ENCODE results near the gene DCP2. TPM values are rescaled to one million over a fixed set of nuclear protein-coding genes. Genes with fewer than 3 reads are reported as not detected.

Gene DCP2
- total RNA-seq, 4 donors from 2014 or later = 11.3 to 45.5 (median 23.0) TPM

DNA sequence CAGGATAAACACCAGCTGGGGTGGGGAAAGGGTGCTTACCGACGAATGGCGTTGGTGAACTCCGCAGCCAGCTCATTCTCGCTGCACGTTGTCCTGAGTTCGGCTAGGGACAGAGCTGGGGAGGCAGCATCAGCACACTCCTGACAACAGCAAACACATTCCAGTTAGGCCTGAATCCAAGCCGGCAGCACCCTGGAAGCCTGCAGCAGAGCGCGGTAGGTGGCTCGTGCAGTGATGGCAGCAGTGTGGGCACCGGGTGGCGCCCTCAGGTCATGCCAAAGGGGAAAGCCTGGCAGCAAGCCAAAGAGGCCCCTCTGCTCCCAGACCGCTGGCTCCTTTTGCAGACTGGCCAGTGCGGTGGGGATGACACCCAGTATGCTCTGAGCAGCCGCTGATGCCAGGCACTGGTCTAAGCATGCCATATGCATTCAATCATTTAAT lies 66.9 kb downstream of the DCP2 start:
- DNase-seq (ENCODE audit: low spot score in 2 of 2) = no peak
- H3K9me3 ChIP-seq = no peaks in the 10 kb centered on the region
- TF ChIP-seq EP300 (IDR thresholded peaks at IDR 0.05) (no peak), POLR2A (IDR thresholded peaks at IDR 0.05) (no peak), CTCF (IDR thresholded peaks at IDR 0.05) (no peak)
- peaks cover 3% of the 10 kb centered on the region for H3K4me1 ChIP-seq
- no peak overlapping the region for H3K4me3 ChIP-seq
- 89% methylated on average over 9 of the region's 16 CpGs for WGBS
- H3K27ac ChIP-seq = no peak overlapping the region
- H3K27me3 ChIP-seq = no peaks in the 10 kb centered on the region
- H3K36me3 ChIP-seq = peaks cover 44% of the 10 kb centered on the region

DNA sequence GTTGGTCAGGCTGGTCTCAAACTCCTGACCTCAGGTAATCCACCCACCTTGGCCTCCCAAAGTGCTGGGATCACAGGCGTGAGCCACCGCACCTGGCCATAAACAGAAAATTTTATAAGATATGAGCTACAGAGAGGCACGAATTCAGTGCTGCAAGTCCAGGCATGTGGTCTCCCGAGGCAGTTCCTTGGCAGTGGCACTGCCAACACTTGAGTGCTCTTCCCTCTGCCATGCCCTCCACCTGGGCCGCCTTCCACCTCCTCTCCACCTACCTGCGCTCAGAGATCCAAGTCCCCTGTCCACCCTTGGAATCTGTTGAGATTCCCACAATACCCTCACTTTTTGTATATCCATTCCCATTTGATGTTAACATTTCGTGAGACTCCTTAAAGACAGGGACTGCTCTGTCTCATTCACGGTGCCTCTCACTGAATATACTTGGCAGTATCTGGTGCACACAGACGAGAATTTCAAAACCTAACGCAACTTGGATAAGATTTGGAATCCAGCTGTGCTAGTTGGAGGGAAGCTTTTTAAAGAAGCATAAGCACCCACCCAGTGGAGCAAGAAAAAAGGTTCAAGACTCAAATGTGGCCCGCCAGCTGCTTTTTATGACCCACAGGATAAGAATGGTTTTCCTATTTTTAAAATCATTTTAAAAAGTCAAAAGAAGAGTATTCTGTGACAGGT lies 68.3 kb downstream of the DCP2 start:
- no peaks in the 10 kb centered on the region for H3K27me3 ChIP-seq
- TF ChIP-seq EP300 (IDR thresholded peaks at IDR 0.05) (no peak), POLR2A (IDR thresholded peaks at IDR 0.05) (no peak), POLR2AphosphoS5 (IDR thresholded peaks at IDR 0.05) (no peak), CTCF (IDR thresholded peaks at IDR 0.05) (no peak)
- WGBS = 51% methylated on average over 11 of the region's 11 CpGs
- H3K36me3 ChIP-seq = peaks cover 41% of the 10 kb centered on the region
- no peaks in the 10 kb centered on the region for H3K9me3 ChIP-seq
- H3K4me1 ChIP-seq = peaks cover 3% of the 10 kb centered on the region
- no peak overlapping the region for H3K27ac ChIP-seq
- no peak overlapping the region for H3K4me3 ChIP-seq
- no peak for DNase-seq (ENCODE audit: low spot score in 2 of 2)

DNA sequence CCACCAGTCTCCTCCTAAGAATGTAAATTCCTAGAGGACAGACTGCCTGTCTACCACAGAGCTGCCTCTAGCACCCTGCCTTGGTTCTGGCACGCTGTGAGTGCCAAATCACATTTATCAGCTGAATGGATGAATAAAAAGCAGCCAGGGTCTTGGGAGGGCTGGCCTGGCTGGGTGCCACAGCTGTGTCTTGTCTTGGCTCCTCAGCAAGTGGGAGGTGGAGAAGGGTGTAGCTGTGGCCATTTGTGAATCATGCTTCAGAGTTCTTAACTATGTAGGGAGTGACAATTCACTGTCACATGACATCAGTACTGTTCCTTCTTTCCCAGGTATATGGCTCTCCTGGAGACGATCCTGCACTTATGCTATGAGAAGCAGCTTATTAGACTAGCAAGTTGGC lies 70.6 kb downstream of the DCP2 start:
- Histone ChIP-seq H3K36me3 (peaks cover 29% of the 10 kb centered on the region), H3K27ac (no peak overlapping the region), H3K9me3 (no peaks in the 10 kb centered on the region), H3K4me1 (peaks cover 17% of the 10 kb centered on the region), H3K27me3 (no peaks in the 10 kb centered on the region), H3K4me3 (no peak overlapping the region)
- TF ChIP-seq EP300 (IDR thresholded peaks at IDR 0.05) (no peak), POLR2AphosphoS5 (IDR thresholded peaks at IDR 0.05) (no peak), POLR2A (IDR thresholded peaks at IDR 0.05) (no peak), CTCF (IDR thresholded peaks at IDR 0.05) (no peak)
- DNase-seq (ENCODE audit: low spot score in 2 of 2) = no peak
- WGBS = 59% methylated on average over 2 of the region's 2 CpGs

GRCh38 chr5:113047733-113048652 lies 71.4 kb downstream of the DCP2 start:
- 86% methylated on average over 11 of the region's 11 CpGs for WGBS

More at GRCh38 chr5:113047733-113048652, 71.4 kb downstream of the DCP2 start:
- Histone ChIP-seq H3K27ac (peak overlapping the region; percentile 25), H3K4me3 (no peak overlapping the region), H3K4me1 (peaks cover 21% of the 10 kb centered on the region), H3K36me3 (peaks cover 29% of the 10 kb centered on the region), H3K27me3 (no peaks in the 10 kb centered on the region), H3K9me3 (no peaks in the 10 kb centered on the region)
- no peak for TF ChIP-seq CTCF (IDR thresholded peaks at IDR 0.05)
- TF ChIP-seq POLR2AphosphoS5 (IDR thresholded peaks at IDR 0.05) = no peak
- TF ChIP-seq POLR2A (IDR thresholded peaks at IDR 0.05) = no peak
- TF ChIP-seq EP300 (IDR thresholded peaks at IDR 0.05) = no peak
- DNase-seq (ENCODE audit: low spot score in 2 of 2) = no peak

All from suprapubic skin (tissue), 4 donors.